GM21423 (cell line): ENCODE measurements around the gene CST4.
A peak's percentile ranks its signal among the peaks of the same experiment; 100 is the strongest.
"Not testable (repeated sequence)": the region's sequence is repeated elsewhere in the genome, so short reads cannot be mapped to it uniquely, and the experiment has no call there.

Experiments used
- ATAC-seq: cut with Tn5 transposase; IDR thresholded peaks from one replicate; pipeline ENCODE4 v1.9.1; 2021; ENCODE audit warnings: mild to moderate bottlenecking, moderate library complexity; ENCODE audit not compliant: unreplicated experiment

The CST4 gene

GRCh38 chr20:23644164-23644563 lies 44.7 kb downstream of the CST4 start:
- ATAC-seq = no peak

GRCh38 chr20:23643659-23644058 lies 45.2 kb downstream of the CST4 start:
- ATAC-seq = no peak

GRCh38 chr20:23641936-23642751 lies 46.7 kb downstream of the CST4 start:
- ATAC-seq = no peak

- ATAC-seq = no peak
Measured at GRCh38 chr20:23640671-23641667, 47.9 kb downstream of the CST4 start.

- ATAC-seq = no peak
Measured at GRCh38 chr20:23640018-23640601, 48.7 kb downstream of the CST4 start.

GRCh38 chr20:23639490-23639958 lies 49.3 kb downstream of the CST4 start:
- ATAC-seq = no peak

- no peak for ATAC-seq
Measured at GRCh38 chr20:23638309-23638708, 50.5 kb downstream of the CST4 start.

- ATAC-seq = peak; percentile 57
Measured at GRCh38 chr20:23637282-23638221, 51.3 kb downstream of the CST4 start, which contains the start of gene CST3. TSS of gene CST3 (minus strand) at chr20:23637955. CDS start at chr20:23637862, 93 bp downstream.

GRCh38 chr20:23636908-23637281 lies 51.9 kb downstream of the CST4 start:
- ATAC-seq = no peak

- no peak for ATAC-seq
Measured at GRCh38 chr20:23636182-23636907, 52.5 kb downstream of the CST4 start.

- ATAC-seq = not testable (repeated sequence)
Measured at GRCh38 chr20:23635768-23636090, 53.1 kb downstream of the CST4 start.
